HK-2 (cell line): Measurements from ENCODE around the gene DAPK3.
"Not testable (repeated sequence)": the region's sequence is repeated elsewhere in the genome, so short reads cannot be mapped to it uniquely, and the experiment has no call there.

ENCODE experiments used
- DNase-seq: peaks from one replicate; pipeline ENCODE4 v3.0.0-alpha.2; 2018; ENCODE audit not compliant: unreplicated experiment

Gene DAPK3

DNA sequence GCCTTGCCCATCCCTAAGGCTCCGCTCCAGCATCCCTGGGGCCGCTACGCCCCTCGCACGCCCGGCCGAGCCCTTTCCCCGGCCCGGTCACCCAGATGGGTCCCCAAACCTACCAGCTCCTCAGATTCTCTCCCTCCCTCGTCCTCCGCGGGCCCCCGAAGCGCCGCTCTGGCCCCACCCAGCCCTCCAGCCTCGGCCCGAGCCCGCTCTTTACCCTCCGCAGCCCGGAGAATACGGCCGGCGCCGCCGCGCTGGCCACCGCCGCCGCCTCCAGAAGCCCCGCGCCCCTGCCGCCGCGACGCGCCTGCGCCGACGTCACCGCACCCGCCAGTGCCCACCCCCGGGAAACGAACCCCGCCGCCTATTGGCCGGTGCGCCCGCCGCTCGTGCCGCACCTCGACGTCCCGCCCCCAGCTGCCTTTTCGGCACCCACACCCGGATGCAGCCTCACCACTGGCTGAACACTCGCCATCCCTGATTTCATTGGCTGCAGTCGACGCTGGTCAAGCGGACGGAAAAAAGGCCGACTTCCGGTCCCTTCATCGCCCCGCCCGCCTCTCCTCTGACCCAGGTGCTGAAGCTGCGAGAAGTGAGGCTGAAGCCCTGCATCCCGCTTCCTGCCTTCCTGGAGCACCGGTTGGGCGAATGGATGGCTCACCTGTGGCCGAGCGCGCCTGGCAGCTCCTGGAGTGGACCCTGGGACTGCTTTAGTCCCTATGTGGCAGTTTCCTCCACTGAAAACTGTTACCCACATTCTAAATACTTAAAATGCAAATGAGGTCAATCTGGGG lies at the start of gene DAPK3:
DAPK3 (minus strand) TSS at position 292 of the 791 bp plus-strand sequence. CDS start 1,364 bp downstream, outside the sequence.
- peak; percentile 99 for DNase-seq

- no peak for DNase-seq
These were observed 48.7 kb upstream of the DAPK3 start for GRCh38 chr19:4019578-4019977.

DNA sequence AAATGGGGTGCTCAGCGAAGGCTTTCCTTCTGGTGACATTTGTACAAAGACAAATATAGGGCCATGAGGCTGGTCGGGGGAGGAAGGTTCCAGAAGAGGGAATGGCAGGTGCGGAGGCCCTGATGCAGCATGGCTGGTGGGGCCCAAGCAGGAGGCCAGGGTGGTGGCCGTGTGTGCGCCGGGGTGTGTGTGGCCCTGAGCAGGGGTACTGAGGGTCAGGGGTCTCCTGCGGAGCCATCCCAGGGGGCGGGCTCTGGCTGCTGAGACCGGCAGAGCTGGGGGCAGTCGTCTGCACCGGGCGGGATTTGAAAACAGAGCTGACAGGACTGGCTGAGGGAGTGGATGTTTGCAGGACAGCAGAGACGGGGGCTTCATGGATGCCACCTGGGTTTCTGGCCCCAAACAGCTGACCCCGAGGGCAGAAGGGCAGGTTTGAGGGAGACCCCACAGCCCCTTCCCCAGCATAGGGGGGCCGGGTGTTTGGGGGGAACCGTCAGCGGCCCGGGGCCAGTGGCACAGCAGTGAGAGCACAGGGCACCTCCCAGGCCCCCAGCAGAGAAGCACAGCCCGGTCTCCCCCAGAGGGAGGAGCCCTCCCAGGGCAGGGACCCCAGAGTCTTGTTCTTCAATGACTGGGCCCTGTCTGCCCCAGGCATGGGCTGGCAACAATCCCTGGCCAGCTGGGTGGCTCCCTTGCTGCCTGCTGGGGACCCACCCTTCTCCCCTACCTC lies 48.0 kb upstream of the DAPK3 start:
- DNase-seq: no peak

DNA sequence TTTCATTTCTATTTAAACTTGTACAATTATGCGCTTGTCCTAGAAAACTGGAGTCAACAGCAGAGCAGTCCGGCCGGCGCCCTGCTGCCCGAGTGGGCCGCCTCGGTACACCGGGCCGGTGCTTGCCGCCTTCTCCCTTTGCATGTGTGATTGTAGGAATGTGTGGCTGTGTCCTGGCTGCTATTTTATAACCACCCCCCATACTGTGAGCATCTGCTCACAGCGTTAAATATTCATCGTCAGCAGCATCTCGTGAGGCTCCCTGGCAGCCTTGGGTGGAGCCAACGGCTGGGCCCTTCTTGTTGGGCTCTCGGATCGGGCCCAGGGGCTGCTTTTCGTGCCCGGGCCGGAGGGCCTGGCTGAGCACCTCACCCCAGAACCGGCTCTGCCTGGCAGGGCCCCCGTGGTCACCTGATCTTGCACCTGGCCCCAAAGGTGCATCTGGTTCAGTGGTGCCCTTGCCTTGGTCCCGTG lies 47.3 kb upstream of the DAPK3 start:
- no peak for DNase-seq

DNA sequence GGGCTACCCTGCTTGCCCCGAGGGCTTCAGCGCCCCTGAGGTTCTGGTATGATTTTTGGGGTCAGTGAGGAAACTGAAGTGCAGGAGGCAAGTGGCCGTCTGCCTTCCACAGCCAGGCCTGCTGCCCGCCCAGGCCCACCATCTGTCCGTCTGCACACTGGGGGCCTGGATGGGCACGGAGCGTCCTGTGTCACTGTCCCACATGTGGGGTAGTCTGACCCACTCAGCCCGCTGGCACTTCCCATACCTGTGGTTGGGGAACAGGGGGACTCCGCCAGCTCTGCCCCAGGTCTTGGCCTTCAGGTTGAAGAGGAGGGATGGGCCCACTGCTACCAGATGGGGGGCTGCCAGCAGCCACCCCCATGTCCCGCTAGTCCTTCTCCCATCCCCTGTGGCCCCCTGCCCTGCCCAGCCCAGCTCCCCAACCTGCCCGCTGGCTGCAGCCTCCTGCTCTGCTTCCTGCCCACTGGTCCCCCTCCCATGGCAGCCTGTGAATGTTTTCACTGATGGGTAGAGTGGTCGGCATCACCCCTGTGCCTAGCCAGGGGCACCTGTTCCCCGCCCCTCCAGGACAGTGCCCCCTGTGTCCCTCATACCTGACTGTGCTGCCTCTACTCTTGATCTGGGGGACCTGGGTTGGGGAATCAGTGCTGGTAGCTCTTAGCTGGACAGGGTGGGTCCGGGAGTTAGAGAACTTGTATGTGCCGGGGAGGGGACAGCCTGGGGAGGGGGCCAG lies 46.2 kb upstream of the DAPK3 start:
- DNase-seq: no peak

- DNase-seq: no peak
These were observed 45.6 kb upstream of the DAPK3 start for GRCh38 chr19:4016486-4016885.

DNA sequence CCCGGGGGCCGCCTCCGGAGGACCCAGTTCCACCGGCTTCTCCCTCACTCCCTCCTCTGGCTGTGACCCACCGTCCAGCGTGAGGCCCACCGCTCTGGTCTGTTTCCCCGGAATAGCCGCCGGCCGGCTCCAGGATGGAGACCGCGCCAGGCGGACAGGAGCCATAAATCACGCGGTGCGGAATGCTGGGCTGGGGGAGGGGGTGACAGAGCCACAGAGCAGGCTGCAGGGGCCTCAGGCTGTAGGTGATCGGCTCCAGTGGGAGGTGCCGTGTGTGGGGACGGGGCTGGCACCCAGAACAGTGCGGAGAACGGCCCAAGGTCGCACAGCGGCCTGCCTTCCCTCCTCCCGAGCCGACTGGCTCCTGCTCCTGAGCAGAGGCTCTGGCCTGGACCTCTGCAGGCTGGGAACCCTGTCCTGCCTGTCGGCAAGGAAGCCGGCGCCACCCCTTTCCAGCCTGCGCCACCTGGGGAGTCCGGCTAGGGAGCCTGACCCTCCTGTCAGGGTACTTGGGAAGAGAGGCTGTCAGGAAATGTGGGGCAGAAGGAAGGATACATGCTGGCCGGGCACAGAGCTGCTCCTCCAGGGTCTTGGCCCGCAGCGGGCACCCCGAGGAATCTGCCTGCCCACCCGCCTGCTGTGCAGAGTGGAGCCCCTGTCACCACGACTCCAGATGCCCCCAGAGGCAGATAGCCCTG lies 45.0 kb upstream of the DAPK3 start:
- DNase-seq: no peak

DNA sequence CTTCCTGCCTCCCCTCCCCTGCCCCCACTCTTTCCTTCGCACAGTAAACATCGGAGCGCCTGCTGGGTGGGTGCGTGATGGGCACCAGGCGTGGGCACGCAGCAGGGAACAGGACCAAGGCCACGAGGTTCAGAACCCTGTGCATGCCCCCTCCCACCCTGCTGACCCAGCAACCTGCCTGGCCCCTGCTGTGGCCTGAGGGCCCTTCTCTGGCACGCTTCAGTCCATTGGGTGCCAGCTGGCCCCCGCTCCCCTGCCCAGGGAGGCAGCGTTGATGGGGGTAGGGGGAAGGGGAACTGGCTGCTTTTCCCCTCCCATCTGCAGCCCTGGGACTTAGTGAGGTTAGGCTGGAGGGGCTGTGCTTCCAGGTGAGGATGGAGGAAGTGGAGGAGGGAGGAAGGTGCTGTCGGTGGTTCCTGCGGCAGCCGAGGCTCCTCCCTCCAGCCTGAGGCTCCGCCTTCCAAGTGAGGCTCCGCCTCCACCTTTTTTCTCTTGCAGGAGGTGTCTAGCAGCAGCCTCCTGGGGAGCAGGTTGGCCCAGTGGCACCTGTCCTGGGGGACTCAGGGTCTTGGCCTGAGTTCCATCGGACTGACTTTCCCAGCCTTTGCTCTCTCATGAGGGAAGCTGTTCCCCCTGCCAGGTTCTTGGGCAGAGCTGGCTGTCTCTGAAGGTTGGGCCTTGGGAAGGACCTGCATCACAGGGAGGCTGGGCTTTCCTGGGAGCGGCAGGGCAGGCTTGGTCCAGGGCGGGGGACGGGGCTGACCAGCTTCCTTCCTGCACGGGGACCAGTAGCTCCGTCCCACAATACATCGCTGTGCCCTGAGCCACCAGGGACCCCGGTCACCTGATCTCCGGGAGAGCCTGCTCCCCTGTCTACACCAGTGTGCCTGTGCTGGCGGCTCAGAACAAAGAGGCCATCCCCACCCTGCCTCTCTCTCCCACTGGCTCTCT lies 43.9 kb upstream of the DAPK3 start:
- no peak for DNase-seq

GRCh38 chr19:4013886-4014540 lies 43.1 kb upstream of the DAPK3 start:
- no peak for DNase-seq

- DNase-seq: no peak
These were observed 42.2 kb upstream of the DAPK3 start for GRCh38 chr19:4012975-4013634.

GRCh38 chr19:4012092-4012974 lies 41.4 kb upstream of the DAPK3 start:
- no peak for DNase-seq

DNA sequence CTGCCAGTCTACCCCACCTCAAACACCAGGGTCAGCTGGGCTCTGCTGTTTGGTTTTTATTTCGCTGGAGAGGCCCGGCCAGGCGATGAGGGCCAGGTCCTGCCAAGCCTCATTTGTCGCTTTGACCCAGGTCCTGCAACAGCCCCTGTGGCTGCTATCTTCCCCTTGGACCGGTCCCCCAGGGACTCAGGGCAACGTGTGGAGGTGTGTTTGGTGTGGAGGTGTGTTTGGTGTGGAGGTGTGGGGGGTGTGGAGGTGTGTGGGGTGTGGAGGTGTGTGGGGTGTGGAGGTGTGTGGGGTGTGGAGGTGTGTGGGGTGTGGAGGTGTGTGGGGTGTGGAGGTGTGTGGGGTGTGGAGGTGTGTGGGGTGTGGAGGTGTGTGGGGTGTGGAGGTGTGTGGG lies 40.5 kb upstream of the DAPK3 start:
- DNase-seq: not testable (repeated sequence)

GRCh38 chr19:4010808-4011110 lies 39.9 kb upstream of the DAPK3 start:
- DNase-seq: no peak

DNA sequence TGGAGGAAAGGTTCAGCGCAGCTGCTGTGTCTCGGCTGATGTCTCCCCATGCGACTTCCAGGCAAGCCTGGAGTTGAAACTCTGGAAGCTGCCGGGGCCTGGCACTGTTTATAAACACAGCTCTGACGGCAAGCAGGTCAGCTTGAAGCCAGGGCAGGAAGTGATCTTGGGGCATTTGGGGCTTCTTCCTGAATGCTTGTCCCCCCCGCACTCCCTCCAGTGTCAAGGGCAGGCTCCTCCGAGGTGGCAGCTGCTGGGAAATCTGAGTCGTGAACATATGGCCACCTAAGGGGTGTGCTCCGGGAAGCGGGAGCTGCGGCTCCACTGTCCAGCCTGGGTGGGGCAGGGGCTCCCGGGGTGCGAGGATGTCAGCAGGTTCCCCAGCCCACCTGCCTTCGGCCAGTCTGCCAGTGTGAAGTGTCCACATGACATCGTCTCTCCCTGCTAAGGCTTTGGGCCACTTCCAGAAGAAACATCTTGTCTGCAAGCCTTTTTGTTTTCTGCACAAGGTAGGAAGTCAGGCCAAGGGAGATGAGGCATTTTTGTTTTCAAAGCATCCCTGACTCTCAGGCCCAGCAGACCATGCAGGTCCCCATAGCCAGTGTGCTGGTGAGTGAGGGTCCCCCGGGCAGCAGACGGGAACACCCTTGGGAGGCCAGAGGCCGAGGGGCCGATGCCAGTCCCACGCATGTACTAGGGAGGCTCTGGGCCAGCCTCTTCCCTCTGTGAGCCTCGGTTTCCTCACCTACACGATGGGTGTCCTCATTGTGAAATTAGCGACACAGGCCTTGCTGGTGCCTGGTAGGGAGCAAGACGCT lies 39.3 kb upstream of the DAPK3 start:
- no peak for DNase-seq

DNA sequence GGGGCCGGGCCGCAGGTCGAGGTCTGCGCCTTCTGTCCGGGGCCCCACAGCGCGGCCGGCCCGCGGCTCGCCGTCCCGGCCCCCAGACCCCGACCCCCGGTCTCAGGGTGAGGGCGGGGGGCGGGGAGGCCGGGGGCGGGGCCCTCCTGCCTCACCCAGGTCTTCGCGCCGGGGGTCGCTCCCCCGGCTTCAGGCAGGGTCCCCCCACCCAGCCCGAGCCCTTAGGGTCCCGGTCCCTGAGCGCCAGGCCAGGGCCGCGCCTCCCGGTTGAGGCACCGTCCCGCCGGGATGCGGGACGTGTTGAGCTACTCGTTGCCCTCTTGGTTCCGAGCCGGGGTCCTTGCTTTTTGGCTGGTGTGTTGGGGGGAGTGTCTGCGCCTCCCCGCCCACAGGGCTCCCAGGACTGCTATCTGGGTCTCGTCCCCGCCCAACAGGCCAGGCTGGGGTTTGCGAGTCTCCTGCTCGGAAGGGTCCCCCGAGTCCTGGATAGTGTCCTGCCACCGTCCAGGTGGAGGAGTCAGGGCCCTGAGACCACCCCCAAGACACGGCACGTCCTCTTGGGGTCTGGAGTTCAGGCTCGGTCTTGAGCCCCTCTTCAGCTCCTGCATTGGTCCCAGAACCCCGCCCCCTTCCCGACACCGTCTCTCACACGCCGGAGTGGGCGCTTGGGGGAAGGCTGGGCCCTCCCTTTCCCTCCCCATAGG lies 37.1 kb upstream of the DAPK3 start:
- DNase-seq: peak; percentile 14

- DNase-seq: peak; percentile 97
These were observed 36.3 kb upstream of the DAPK3 start, which contains the start of gene PIAS4 for GRCh38 chr19:4007021-4007835. Gene PIAS4 (plus strand): TSS chr19:4007736. CDS start chr19:4007761, 25 bp downstream.
